ENCODE measurements around the gene SEMA4B. TPM values are rescaled to one million over a fixed set of nuclear protein-coding genes. Genes with fewer than 3 reads are reported as not detected.
A peak's percentile ranks its signal among the peaks of the same experiment; 100 is the strongest.

SEMA4B gene
- total and polyA plus RNA-seq, 9 of the 15 experiments (the other 6 are each of a cell fraction or from before 2014, with no cell fraction given) = 1.3 to 33.6 (median 11.0) TPM

GRCh38 chr15:90184786-90185704, 16.1 kb upstream of the SEMA4B start (continued):
- TF ChIP-seq TSHZ1 (CRISPR knock-in tag; IDR thresholded peaks at IDR 0.05) (no peak), RBM22 (IDR thresholded peaks at IDR 0.05; ENCODE audit: low read depth, low read length, poor library complexity, severe bottlenecking) (peak; percentile 99), MTF1 (CRISPR knock-in tag; IDR thresholded peaks at IDR 0.05; ENCODE audit: borderline replicate concordance) (no peak), POLR2A (conservative IDR thresholded peaks at IDR 0.05) (no peak), FOS (IDR thresholded peaks at IDR 0.05; ENCODE audit: extremely low read depth, insufficient read length) (no peak), ZFP36 (IDR thresholded peaks at IDR 0.05; ENCODE audit: low read depth, low read length, partially characterized antibody) (no peak), ASH1L (IDR thresholded peaks at IDR 0.05; ENCODE audit: borderline replicate concordance, low read depth, partially characterized antibody) (no peak), CHCHD3 (CRISPR knock-in tag; IDR thresholded peaks at IDR 0.05) (no peak), CHD7 (IDR thresholded peaks at IDR 0.05; ENCODE audit: low read depth, low read length) (no peak), SNAPC5 (CRISPR knock-in tag; IDR thresholded peaks at IDR 0.05) (no peak), TAF15 (IDR thresholded peaks at IDR 0.05; ENCODE audit: low read depth, low read length) (no peak), LEF1 (IDR thresholded peaks at IDR 0.05) (no peak)
